Measurements from ENCODE around the gene OVCH1.
"Not testable (repeated sequence)": the region's sequence is repeated elsewhere in the genome, so short reads cannot be mapped to it uniquely, and the experiment has no call there.

The OVCH1 gene

GRCh38 chr12:29405561-29405960 is 91.9 kb downstream of the OVCH1 start:
- DNase-seq (ENCODE audit: low read depth) = no peak

GRCh38 chr12:29403991-29404390 is 93.5 kb downstream of the OVCH1 start:
- DNase-seq (ENCODE audit: low read depth) = no peak

GRCh38 chr12:29402437-29402836 is 95.0 kb downstream of the OVCH1 start:
- DNase-seq (ENCODE audit: low read depth) = no peak

GRCh38 chr12:29398495-29398894 is 99.0 kb downstream of the OVCH1 start:
- no peak for DNase-seq (ENCODE audit: low read depth)

- no peak for DNase-seq (ENCODE audit: low read depth)
Measured at GRCh38 chr12:29396774-29397173, 100.7 kb downstream of the OVCH1 start.

GRCh38 chr12:29395356-29395755 is 102.1 kb downstream of the OVCH1 start:
- DNase-seq (ENCODE audit: low read depth) = no peak

GRCh38 chr12:29390419-29390818 is 107.1 kb downstream of the OVCH1 start:
- not testable (repeated sequence) for DNase-seq (ENCODE audit: low read depth)

GRCh38 chr12:29389295-29389919 is 108.1 kb downstream of the OVCH1 start:
- no peak for DNase-seq (ENCODE audit: low read depth)

- not testable (repeated sequence) for DNase-seq (ENCODE audit: low read depth)
Measured at GRCh38 chr12:29386084-29386680, 111.3 kb downstream of the OVCH1 start.

GRCh38 chr12:29385194-29385593 is 112.3 kb downstream of the OVCH1 start:
- DNase-seq (ENCODE audit: low read depth) = not testable (repeated sequence)

GRCh38 chr12:29382251-29382650 is 115.2 kb downstream of the OVCH1 start:
- no peak for DNase-seq (ENCODE audit: low read depth)

GRCh38 chr12:29380536-29381523 is 116.7 kb downstream of the OVCH1 start, which contains the start of gene ERGIC2:
ERGIC2 (minus strand) TSS chr12:29381172; CDS start chr12:29371633, 9,539 bp downstream.
- peak; percentile 99 for DNase-seq (ENCODE audit: low read depth)

All from fibroblast of gingiva (primary cell).